H1 (cell line): ENCODE data around the gene GALNTL6. TPM values are rescaled to one million over a fixed set of nuclear protein-coding genes. Genes with fewer than 3 reads are reported as not detected.

Experiments
- CTCF ChIA-PET: fragments of 300-600 bp; sonication (Branson Sonifier 250); formaldehyde crosslinking; loops from one replicate; lab custom pipeline; 2021; ENCODE audit not compliant: partially characterized antibody; lab: Charles Lee
- POLR2A ChIA-PET: fragments of 300-600 bp; sonication (Branson Sonifier 250); formaldehyde crosslinking; loops from one replicate; lab custom pipeline; 2021; ENCODE audit warnings: inconsistent platforms; ENCODE audit not compliant: partially characterized antibody; lab: Charles Lee
- DNase-seq, 2 experiments: peaks; one replicate each; pipeline versions ENCODE4 v3.0.0 to v3.0.0-alpha.2; 2010 to 2022; ENCODE audit warnings: low spot score in 2 of 2, low read depth in 1 of 2, mixed read lengths in 1 of 2
- FAIRE-seq: peaks from 2 replicates; lab custom pipeline; 2011; peaks lifted over from hg19 to GRCh38; lab: Jason Lieb, UNC
- H2AFZ ChIP-seq: 2 replicates; pipeline ENCODE4 v1.8.1; 2012; ENCODE audit warnings: low read length, inconsistent platforms
- H2AK5ac ChIP-seq: 2 replicates; pipeline ENCODE4 v1.6.1; 2013; ENCODE audit warnings: low read depth, low read length
- H2BK120ac ChIP-seq: replicated peaks from 2 replicates; pipeline ENCODE3; 2013; ENCODE audit warnings: low read depth, low read length, inconsistent platforms
- H2BK12ac ChIP-seq: 2 replicates; pipeline ENCODE4 v1.6.1; 2013; ENCODE audit warnings: low read depth, low read length
- H2BK15ac ChIP-seq: 2 replicates; pipeline ENCODE4 v1.6.1; 2013; ENCODE audit warnings: low read length
- H2BK20ac ChIP-seq: 2 replicates; pipeline ENCODE4 v1.6.1; 2013; ENCODE audit warnings: low read length
- H2BK5ac ChIP-seq: 2 replicates; pipeline ENCODE4 v1.6.1; 2013; ENCODE audit warnings: low read depth, low read length
- H3K14ac ChIP-seq: 2 replicates; pipeline ENCODE4 v1.6.1; 2013; ENCODE audit warnings: inconsistent platforms; ENCODE audit not compliant: insufficient read length
- H3K18ac ChIP-seq: 2 replicates; pipeline ENCODE4 v1.6.1; 2013; ENCODE audit warnings: low read length; ENCODE audit errors: extremely low read depth
- H3K23ac ChIP-seq: 2 replicates; pipeline ENCODE4 v1.6.1; 2013; ENCODE audit warnings: inconsistent platforms; ENCODE audit not compliant: insufficient read length
- H3K23me2 ChIP-seq: 2 replicates; pipeline ENCODE4 v1.6.1; 2013; ENCODE audit warnings: low read depth, low read length
- H3K27ac ChIP-seq: 2 replicates; pipeline ENCODE4 v1.6.1; 2011; ENCODE audit warnings: low read depth, low read length, inconsistent platforms
- H3K27me3 ChIP-seq, 4 experiments: replicated peaks in 1 of 4; 1 replicate in 1 of 4; 2 replicates in 3 of 4; pipeline versions ENCODE4 v1.6.1 to v1.8.1; 2011 to 2013; ENCODE audit warnings: low read length in 3 of 4, mild to moderate bottlenecking in 3 of 4, inconsistent platforms in 2 of 4, mixed read lengths in 2 of 4, moderate library complexity in 1 of 4; ENCODE audit not compliant: control insufficient read depth in 3 of 4, insufficient read depth in 3 of 4; ENCODE audit errors: extremely low read depth in 1 of 4
- H3K36me3 ChIP-seq, 4 experiments: 2 replicates each; pipeline versions ENCODE4 v1.6.1 to v1.8.1; 2011 to 2013; ENCODE audit warnings: mild to moderate bottlenecking in 4 of 4, low read length in 3 of 4, moderate library complexity in 2 of 4, control low read depth in 1 of 4, inconsistent platforms in 1 of 4; ENCODE audit not compliant: insufficient read depth in 4 of 4, control insufficient read depth in 2 of 4
- H3K4ac ChIP-seq: replicated peaks from 2 replicates; pipeline ENCODE3; 2013; ENCODE audit warnings: low read length, low read depth, mixed read lengths, inconsistent platforms; ENCODE audit not compliant: insufficient read length
- H3K4me1 ChIP-seq, 4 experiments: replicated peaks in 1 of 4; 1 replicate in 1 of 4; 2 replicates in 3 of 4; pipeline versions ENCODE4 v1.6.1 to v1.8.1; 2011 to 2013; ENCODE audit warnings: low read length in 3 of 4, inconsistent platforms in 2 of 4, mixed read lengths in 1 of 4; ENCODE audit not compliant: insufficient read depth in 4 of 4, control insufficient read depth in 3 of 4
- H3K4me2 ChIP-seq, 2 experiments: 2 replicates each; pipeline versions ENCODE4 v1.6.1 to v1.8.1; 2011 to 2013; ENCODE audit warnings: low read depth in 2 of 2, low read length in 2 of 2, control low read depth in 1 of 2, inconsistent platforms in 1 of 2, mild to moderate bottlenecking in 1 of 2; ENCODE audit not compliant: insufficient read depth in 1 of 2
- H3K4me3 ChIP-seq, 4 experiments: fragments of 200-600, 300-600 bp in 1 of 4; sonication (generic), shearing (Covaris generic), sonication (Bioruptor Twin) in 1 of 4; 2 replicates each; pipeline versions ENCODE4 v1.5.1 to v1.8.1; 2011 to 2016; ENCODE audit warnings: low read length in 4 of 4, low read depth in 3 of 4, control low read depth in 2 of 4, inconsistent platforms in 2 of 4, mild to moderate bottlenecking in 2 of 4, mixed read lengths in 1 of 4, moderate library complexity in 1 of 4; ENCODE audit not compliant: insufficient read depth in 2 of 4; ENCODE audit errors: extremely low read depth in 1 of 4
- H3K56ac ChIP-seq: replicated peaks from 2 replicates; pipeline ENCODE3; 2013; ENCODE audit warnings: low read depth, mild to moderate bottlenecking, mixed read lengths, low read length, inconsistent platforms; ENCODE audit not compliant: insufficient read length
- H3K79me1 ChIP-seq: 2 replicates; pipeline ENCODE4 v1.6.1; 2013; ENCODE audit warnings: low read depth, low read length, control low read depth
- H3K79me2 ChIP-seq, 2 experiments: 2 replicates each; pipeline versions ENCODE4 v1.6.1 to v1.8.1; 2012 to 2013; ENCODE audit warnings: low read length in 2 of 2, mild to moderate bottlenecking in 2 of 2, inconsistent platforms in 1 of 2; ENCODE audit not compliant: insufficient read depth in 2 of 2, control insufficient read depth in 1 of 2
- H3K9ac ChIP-seq, 4 experiments: replicated peaks in 1 of 4; 1 replicate in 1 of 4; 2 replicates in 3 of 4; pipeline versions ENCODE4 v1.6.1 to v1.8.1; 2011 to 2013; ENCODE audit warnings: low read depth in 3 of 4, low read length in 3 of 4, control low read depth in 2 of 4, mild to moderate bottlenecking in 2 of 4, moderate library complexity in 2 of 4, inconsistent platforms in 1 of 4; ENCODE audit errors: extremely low read depth in 1 of 4
- H3K9me3 ChIP-seq, 2 experiments: 2 replicates each; pipeline versions ENCODE4 v1.6.1 to v1.8.1; 2012 to 2013; ENCODE audit warnings: mild to moderate bottlenecking in 2 of 2, moderate library complexity in 2 of 2, control low read depth in 1 of 2, inconsistent platforms in 1 of 2, low read depth in 1 of 2, low read length in 1 of 2, mixed read lengths in 1 of 2; ENCODE audit not compliant: insufficient read depth in 2 of 2
- H4K20me1 ChIP-seq, 2 experiments: replicated peaks in 1 of 2; 2 replicates each; pipeline versions ENCODE3 to v1.8.1; 2011 to 2013; ENCODE audit warnings: inconsistent platforms in 2 of 2, low read length in 2 of 2, mild to moderate bottlenecking in 1 of 2; ENCODE audit not compliant: insufficient read depth in 2 of 2, control insufficient read depth in 1 of 2
- H4K5ac ChIP-seq: 2 replicates; pipeline ENCODE4 v1.6.1; 2013; ENCODE audit warnings: low read length, low read depth, mixed read lengths, inconsistent platforms; ENCODE audit not compliant: insufficient read length
- H4K8ac ChIP-seq: 2 replicates; pipeline ENCODE4 v1.8.0; 2013; ENCODE audit warnings: mild to moderate bottlenecking, moderate library complexity, low read length, inconsistent platforms; ENCODE audit not compliant: insufficient read depth; ENCODE audit errors: extremely low read depth
- H4K91ac ChIP-seq: replicated peaks from 2 replicates; pipeline ENCODE3; 2013; ENCODE audit warnings: low read length, mixed read lengths, inconsistent platforms; ENCODE audit not compliant: insufficient read length
- ASH2L ChIP-seq: fragments of 200-600, 300-600 bp; sonication (generic); IDR thresholded peaks from one replicate; pipeline ENCODE4 v1.7.1; 2017; ENCODE audit warnings: low read length
- CREB1 ChIP-seq: IDR thresholded peaks from 2 replicates; pipeline ENCODE4 v1.6.1; 2012; ENCODE audit warnings: inconsistent platforms
- FOSL1 ChIP-seq: IDR thresholded peaks from 2 replicates; pipeline ENCODE4 v1.6.1; 2011; ENCODE audit warnings: mild to moderate bottlenecking, low read depth, low read length, moderate library complexity; ENCODE audit not compliant: insufficient read depth
- JUND ChIP-seq: IDR thresholded peaks from 2 replicates; pipeline ENCODE4 v1.6.1; 2011; ENCODE audit warnings: mild to moderate bottlenecking, improper control_type of control experiment, low read length
- KDM1A ChIP-seq: fragments of 200-600, 300-600 bp; sonication (generic); IDR thresholded peaks from 2 replicates; pipeline ENCODE4 v1.7.1; 2016; ENCODE audit warnings: mild to moderate bottlenecking, low read length, borderline replicate concordance
- KDM5A ChIP-seq: fragments of 200-600 bp; IDR thresholded peaks from 2 replicates; pipeline ENCODE4 v1.7.1; 2012; ENCODE audit warnings: mild to moderate bottlenecking, low read length, inconsistent platforms, mixed read lengths
- NANOG ChIP-seq: IDR thresholded peaks from 2 replicates; pipeline ENCODE4 v1.6.1; 2011; ENCODE audit warnings: low read length, low read depth, mild to moderate bottlenecking, inconsistent platforms; ENCODE audit not compliant: insufficient read depth, poor library complexity, severe bottlenecking
- RAD21 ChIP-seq, 2 experiments: IDR thresholded peaks in 1 of 2; conservative IDR thresholded peaks in 1 of 2; 2 replicates each; pipeline ENCODE4 v1.6.1; 2011; ENCODE audit warnings: low read depth in 2 of 2, low read length in 2 of 2, improper control_type of control experiment in 1 of 2, inconsistent platforms in 1 of 2, mild to moderate bottlenecking in 1 of 2, moderate library complexity in 1 of 2
- RBBP5 ChIP-seq: IDR thresholded peaks from 2 replicates; pipeline ENCODE4 v1.7.1; 2012; ENCODE audit warnings: low read depth, mild to moderate bottlenecking, inconsistent platforms, low read length, moderate library complexity, borderline replicate concordance
- RXRA ChIP-seq: IDR thresholded peaks from 2 replicates; pipeline ENCODE4 v1.6.1; 2011; ENCODE audit warnings: low read depth, mild to moderate bottlenecking, low read length, moderate library complexity; ENCODE audit not compliant: insufficient read depth
- SP1 ChIP-seq: IDR thresholded peaks from 2 replicates; pipeline ENCODE4 v1.6.1; 2011; ENCODE audit warnings: low read depth, low read length
- SP4 ChIP-seq: IDR thresholded peaks from 2 replicates; pipeline ENCODE4 v1.6.1; 2012; ENCODE audit warnings: low read length, inconsistent platforms
- TAF1 ChIP-seq: IDR thresholded peaks from 2 replicates; pipeline ENCODE4 v1.6.1; 2011; ENCODE audit warnings: mild to moderate bottlenecking, low read depth, low read length
- WGBS, 2 experiments: shearing (Covaris generic) in 1 of 2; methylation state at CpG; one replicate each; pipeline versions ENCODE4 v1.1.6 to v1.1.7; 2013 to 2015; ENCODE audit warnings: low lambda C conversion rate in 2 of 2, mixed read lengths in 2 of 2, inconsistent platforms in 1 of 2, low coverage in 1 of 2, missing lambda C conversion rate in 1 of 2; ENCODE audit not compliant: insufficient replicate concordance in 2 of 2, insufficient coverage in 1 of 2, insufficient read length in 1 of 2; ENCODE audit errors: extremely low coverage in 1 of 2, missing lambda C conversion rate in 1 of 2; 5-methylcytosine and 5-hydroxymethylcytosine counted together
- polyA plus RNA-seq, 7 experiments: library from polyadenylated mRNA; depleted of rRNA in 3 of 7; stranded (reverse) in 5 of 7; unstranded in 2 of 7; fragments of >200 nt in 5 of 7; fragments of 200-250 nt in 2 of 7; gene quantifications; 1 replicate in 5 of 7; 2 replicates in 1 of 7; 4 replicates in 1 of 7; pipeline versions ENCODE4 v1.2.1 to v1.2.3, GENCODE V29; 2011 to 2013; ENCODE audit warnings: missing spikeins in 2 of 7, mixed read lengths in 2 of 7
- total RNA-seq: library from RNA; stranded (reverse); fragmentation: NEBNext Ultra II Directional; extraction: Animal tissue kit (Norgen Biotek cat#: 25700); gene quantifications from 2 replicates; pipeline ENCODE4 v1.2.1, GENCODE V29; 2021
- TF ChIP-seq, protein P1 (sequence below): IDR thresholded peaks from 2 replicates; pipeline ENCODE4 v1.6.1; 2011; ENCODE audit warnings: low read length, improper control_type of control experiment

GALNTL6 gene
- total and polyA plus RNA-seq, 2 of the 8 experiments (the other 6 are each of a cell fraction or from before 2014, with no cell fraction given): 0.03 to 0.32 TPM

GRCh38 chr4:172946503-172946902 lies 1133.3 kb downstream of the GALNTL6 start:
- Histone ChIP-seq H4K20me1 (no peaks in the 10 kb centered on the region), H3K79me2 (no peaks in the 10 kb centered on the region), H3K36me3 (no peaks in the 10 kb centered on the region), H2BK5ac (no peak overlapping the region), H3K18ac (no peak overlapping the region), H2AK5ac (no peak overlapping the region), H3K4me1 (no peaks in the 10 kb centered on the region), H3K9ac (no peak overlapping the region), H2BK120ac (no peak overlapping the region), H3K27ac (no peak overlapping the region), H3K4ac (no peak overlapping the region), H2BK20ac (no peak overlapping the region), H3K23me2 (no peaks in the 10 kb centered on the region), H3K14ac (no peak overlapping the region), H3K9me3 (no peaks in the 10 kb centered on the region), H3K4me3 (no peak overlapping the region), H2BK15ac (no peak overlapping the region), H3K23ac (no peak overlapping the region), H3K79me1 (no peaks in the 10 kb centered on the region), H3K56ac (no peak overlapping the region), H4K8ac (no peak overlapping the region), H2AFZ (no peak overlapping the region), H4K91ac (no peak overlapping the region), H2BK12ac (no peak overlapping the region), H3K4me2 (no peak overlapping the region), H3K27me3 (no peaks in the 10 kb centered on the region), H4K5ac (no peak overlapping the region)
- DNase-seq (no peak), FAIRE-seq (no peak)
- ChIA-PET CTCF (no interaction called here), POLR2A (no interaction called here)
- 100% methylated on average over 1 of the region's 1 CpG; no CpG with 5 or more reads in 1 of the 2 experiments for WGBS, 2 experiments
- no peak for TF ChIP-seq RBBP5
- no peak for TF ChIP-seq RAD21 (IDR thresholded peaks at IDR 0.05 in 1 of 2, conservative IDR thresholded peaks at IDR 0.05 in 1 of 2; ENCODE audit: low read depth in 2 of 2, low read length in 2 of 2)
- TF ChIP-seq SP1: no peak
- TF ChIP-seq CREB1: no peak
- no peak for TF ChIP-seq KDM1A
- TF ChIP-seq NANOG: no peak
- no peak for TF ChIP-seq FOSL1
- TF ChIP-seq RXRA: no peak
- no peak for TF ChIP-seq TAF1
- TF ChIP-seq ASH2L: no peak
- TF ChIP-seq, protein P1, sequence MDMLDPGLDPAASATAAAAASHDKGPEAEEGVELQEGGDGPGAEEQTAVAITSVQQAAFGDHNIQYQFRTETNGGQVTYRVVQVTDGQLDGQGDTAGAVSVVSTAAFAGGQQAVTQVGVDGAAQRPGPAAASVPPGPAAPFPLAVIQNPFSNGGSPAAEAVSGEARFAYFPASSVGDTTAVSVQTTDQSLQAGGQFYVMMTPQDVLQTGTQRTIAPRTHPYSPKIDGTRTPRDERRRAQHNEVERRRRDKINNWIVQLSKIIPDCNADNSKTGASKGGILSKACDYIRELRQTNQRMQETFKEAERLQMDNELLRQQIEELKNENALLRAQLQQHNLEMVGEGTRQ: no peak
- TF ChIP-seq JUND: no peak
- no peak for TF ChIP-seq KDM5A
- no peak for TF ChIP-seq SP4
